ENCODE measurements around the gene PAX5.

The PAX5 gene

GRCh38 chr9:36897478-36897877 is 136.6 kb downstream of the PAX5 start:
- no peak for DNase-seq

DNA sequence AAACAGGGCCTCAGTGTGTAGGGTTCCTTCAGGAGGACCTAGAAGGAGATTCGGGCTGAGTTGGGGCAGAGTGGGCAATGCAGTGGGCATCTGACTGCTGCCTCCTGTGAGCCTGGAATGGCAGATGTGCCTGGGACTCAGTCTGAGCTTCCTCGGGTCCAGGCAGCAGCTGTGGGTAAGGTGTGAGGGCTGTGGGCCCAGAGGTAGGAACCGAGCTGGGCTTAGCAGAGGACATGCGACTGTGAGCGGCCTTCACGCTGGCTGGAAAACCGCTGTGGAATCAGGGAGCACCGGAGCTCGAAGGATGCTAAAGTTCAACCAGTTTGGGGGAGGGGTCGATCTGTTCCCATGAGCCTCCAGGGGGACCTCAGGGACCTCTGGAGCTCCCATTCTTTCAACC is 137.0 kb downstream of the PAX5 start:
- DNase-seq, result no peak

DNA sequence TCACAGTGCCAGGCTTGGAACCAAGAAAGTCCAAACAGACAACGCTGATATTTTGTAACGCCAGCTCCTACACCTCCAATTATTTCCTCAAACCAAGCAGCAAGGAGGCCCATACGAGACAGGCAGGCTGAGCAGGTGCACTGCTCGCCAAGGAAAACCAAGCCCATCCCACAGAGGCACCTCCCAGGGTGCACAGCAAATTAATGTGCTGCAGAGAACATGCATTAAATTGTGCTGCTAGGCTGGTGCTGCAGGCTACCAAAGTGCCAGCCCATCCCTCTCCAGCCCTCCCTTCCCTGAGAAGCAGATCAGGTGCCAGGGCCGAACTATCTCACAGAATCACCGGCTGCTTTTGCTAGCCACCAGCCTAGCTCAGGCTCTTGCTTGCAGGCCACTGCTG is 137.8 kb downstream of the PAX5 start:
- no peak for DNase-seq

- DNase-seq, result no peak
Measured at GRCh38 chr9:36895744-36896260, 138.3 kb downstream of the PAX5 start.

DNA sequence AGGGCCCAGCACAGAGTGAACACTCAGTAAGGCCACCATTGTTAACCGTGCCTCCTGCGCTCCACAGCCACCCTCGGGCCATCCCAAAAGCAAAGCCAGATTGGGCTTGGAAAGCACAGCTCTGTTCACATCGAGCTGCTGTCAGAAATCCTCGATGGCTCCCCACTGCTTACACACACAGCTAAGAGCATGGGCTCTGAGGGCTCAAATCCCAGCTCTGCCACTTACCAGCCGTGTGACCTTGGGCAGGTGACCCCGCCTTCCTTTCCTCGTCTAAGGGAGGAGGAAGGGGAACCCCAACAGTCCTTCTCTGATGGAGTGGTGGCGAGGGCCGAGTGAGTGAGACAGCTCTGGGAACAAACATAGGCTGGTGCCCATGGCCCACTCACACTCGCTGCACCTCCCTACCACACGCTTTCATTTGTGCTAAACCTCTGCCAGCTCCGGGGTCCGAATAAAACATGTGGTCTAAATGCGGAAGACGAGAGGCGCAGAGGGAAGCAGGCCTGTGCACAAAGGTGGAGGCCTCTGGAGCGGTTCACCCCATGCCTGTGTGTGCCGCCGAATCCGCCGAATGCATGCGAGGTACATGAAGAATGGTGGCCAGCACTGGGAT is 139.3 kb downstream of the PAX5 start:
- DNase-seq, result no peak

DNA sequence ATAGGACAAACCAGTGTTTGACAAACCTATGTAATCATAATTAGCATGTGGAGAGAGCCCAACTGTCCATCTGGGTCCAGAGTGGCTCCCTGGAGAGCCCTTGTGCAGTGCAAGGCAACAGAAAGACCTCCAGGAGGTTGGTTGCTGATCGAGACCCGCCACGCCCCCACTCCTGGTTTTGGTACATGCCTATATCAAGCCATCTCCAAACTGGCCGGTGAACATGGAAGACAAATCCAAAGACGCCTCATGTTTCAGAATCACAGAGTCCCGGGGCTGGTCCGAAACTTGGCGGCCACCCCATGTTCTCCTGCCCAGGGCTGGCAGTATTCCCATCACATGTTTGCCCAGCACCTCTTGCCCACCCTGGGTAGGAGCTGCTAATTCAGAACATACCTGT is 140.2 kb downstream of the PAX5 start:
- no peak for DNase-seq

- no peak for DNase-seq
Measured at GRCh38 chr9:36893184-36893583, 140.9 kb downstream of the PAX5 start.

- DNase-seq, result no peak
Measured at GRCh38 chr9:36892279-36892678, 141.8 kb downstream of the PAX5 start.

DNA sequence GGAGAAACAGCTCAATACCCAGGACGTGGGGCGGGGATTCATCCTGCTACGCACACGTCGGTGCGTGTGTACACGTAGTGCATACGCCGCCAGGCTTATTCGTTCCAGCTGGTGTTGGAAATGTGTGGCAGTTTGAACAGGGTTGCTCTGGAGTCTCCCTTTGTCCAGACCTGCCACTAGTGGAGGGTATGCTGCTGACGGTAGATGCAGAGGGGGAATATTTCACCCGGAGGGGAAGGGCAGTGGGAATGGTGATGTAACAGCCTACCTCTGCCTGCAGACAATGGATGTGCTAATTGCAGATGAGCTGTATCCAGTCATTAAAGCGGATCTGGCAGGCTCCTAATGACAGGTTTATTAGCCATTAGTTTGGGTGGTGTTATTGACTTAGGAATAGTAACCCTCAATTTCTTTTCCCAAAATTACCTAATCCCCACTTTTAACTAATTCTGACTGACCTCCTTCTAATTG is 142.7 kb downstream of the PAX5 start:
- DNase-seq, result no peak

- DNase-seq, result no peak
Measured at GRCh38 chr9:36889844-36890243, 144.2 kb downstream of the PAX5 start.

- no peak for DNase-seq
Measured at GRCh38 chr9:36888551-36888950, 145.5 kb downstream of the PAX5 start.

GRCh38 chr9:36884721-36885120 is 149.3 kb downstream of the PAX5 start:
- no peak for DNase-seq

DNA sequence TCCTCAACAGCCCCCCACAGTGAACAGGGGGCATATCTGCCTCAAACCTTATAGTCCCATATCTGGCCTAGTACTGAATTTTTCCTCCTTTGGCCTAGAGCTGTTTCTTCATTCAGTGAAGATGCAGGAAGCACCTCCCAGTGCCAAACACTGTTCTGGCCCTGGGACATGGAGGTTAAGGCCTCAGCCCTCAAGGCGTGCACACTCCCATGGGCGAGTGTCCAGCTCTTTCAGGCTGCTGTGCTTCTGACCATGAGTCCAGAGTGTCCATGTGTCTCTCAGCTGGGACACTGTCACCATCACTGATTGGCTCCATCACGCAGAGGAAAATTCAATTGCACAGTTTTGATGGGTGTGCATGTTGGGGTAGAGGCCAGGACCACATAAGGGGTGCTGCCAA is 151.5 kb downstream of the PAX5 start:
- DNase-seq, result no peak

DNA sequence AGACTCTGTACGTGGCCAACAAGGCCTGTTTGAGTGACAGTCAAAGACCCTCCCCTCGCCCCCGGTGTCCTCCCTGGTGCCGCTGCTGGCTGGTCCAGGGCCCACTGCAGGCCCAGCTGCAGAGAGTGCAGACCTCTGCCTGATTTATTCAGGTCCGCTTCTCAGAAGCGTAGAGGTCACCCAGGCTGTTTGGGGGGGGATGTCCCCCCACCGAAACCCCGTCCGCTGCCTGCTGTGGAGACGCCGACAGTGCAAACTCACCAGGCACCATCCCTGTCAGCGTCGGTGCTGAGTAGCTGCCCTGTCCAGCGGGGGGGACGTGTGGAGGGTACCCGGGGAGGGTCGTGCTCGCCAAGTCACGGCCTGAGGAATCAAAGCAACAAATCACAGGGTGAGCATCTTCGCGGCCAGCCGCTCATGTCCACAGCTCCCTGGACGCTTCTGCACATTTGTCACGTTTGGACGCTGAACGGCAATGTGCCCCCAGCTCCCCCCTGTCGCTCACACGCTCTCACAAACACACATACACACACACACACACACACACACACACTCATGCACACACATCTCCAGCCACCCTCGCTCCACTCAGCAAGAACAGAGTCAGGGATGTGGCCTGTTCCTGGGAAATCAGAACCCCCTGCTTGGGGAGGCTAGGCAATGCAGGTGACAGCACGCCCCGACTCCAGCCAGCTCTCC is 152.2 kb downstream of the PAX5 start:
- DNase-seq, result no peak

DNA sequence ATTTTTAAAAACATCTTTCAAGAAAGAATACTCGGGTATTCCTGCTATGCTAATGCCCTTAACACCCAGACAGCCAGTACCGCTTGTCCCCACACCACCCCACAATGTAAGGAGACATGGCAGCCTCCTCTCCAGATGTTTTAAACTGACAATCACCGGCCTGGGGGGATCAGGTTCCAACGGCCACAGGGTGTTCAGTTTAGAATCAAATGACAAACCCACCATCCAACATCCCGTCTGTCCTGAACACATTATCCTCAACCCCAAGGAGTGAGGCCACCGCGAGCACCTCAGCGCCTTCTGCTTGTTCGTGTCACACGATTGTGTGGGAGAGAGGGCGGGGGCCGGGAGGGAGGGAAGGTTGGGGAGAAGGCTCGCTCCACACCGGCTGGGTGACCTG is 152.8 kb downstream of the PAX5 start:
- DNase-seq, result no peak

DNA sequence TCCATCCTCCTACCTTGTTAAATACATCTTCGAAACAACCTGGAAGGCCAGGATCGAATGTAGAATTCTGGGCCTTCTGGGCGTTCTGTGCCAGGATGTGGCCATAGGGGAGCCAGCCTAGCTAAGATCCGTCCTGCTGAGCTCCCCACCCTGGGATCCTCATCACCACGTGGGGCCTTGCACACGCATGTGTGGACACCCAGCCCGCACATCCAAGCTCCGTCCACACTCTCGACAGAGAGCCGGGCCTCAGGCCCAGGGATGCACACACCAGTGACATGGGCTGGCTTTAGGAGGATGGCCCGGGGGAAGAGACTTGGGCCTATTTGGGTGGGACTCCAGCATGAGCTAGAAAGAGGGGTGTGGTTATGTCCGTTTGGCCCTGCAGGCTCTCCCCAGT is 154.0 kb downstream of the PAX5 start:
- no peak for DNase-seq

DNA sequence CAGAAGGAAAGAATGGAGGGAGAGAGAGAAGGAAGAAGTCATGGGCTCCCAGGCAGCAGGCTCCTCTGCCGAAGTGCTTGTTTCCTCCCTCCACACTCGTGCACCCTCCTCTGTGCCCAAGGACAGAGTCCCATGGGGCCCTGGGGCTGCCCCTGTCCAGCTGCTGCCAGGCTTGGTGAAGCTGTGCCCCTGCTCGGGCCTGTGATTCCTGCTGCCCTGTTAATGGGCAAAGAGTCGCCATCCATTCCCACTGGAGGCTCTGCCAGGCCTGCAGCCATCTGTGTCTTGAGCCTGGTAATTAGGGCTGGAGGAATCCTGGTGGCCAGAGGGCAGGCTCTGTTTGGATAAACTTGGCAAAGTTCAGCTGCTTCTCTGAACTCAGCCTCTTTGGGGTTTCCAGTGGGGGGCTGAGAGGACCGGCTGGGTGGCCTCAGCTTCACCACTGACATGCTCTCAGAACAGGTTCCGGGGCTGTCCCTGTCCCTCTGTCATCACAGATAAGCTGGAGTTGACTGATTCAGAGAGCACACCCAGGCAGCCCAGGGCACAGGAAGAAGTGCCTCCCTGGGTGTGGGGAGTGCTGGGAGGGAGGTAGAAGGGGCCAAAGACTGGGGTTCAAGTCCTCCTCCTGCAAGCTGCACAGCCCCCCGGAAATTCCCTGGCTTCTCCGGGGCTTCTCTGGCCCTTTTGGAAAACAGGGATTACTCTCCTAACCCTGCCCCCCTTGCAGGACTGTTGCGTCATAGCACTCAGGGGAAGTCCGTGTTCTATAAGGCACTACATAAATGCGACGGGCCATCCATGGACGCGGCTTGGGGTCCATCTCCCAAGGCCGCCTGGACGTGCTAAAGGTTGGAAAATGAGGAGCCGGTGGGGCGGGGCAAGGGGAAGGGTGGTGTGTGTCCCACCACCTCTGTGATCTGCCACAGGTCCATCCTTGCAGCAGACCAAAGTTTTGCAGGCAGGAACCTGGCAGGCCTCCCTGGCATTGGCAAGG is 154.8 kb downstream of the PAX5 start:
- DNase-seq, result no peak

DNA sequence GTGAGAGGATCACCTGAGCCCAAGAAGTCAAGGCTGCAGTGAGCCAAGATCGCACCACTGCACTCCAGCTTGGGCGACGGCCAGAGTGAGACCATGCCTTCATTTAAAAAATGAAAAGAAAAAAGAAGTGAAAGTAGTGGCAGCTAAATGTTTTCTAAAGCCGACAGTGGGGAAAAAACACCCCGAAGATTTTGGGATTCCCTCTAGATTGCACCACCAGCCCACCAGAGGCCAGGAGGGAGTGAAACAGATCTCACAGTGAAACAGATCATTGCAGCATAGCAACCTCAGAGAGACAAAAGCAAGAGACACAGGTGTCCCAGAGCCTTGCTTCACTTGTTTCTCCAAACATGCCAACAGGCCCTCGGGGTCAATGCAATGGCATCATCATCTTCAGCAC is 156.8 kb downstream of the PAX5 start:
- DNase-seq, result no peak

GRCh38 chr9:36876056-36876455 is 158.0 kb downstream of the PAX5 start:
- no peak for DNase-seq

DNA sequence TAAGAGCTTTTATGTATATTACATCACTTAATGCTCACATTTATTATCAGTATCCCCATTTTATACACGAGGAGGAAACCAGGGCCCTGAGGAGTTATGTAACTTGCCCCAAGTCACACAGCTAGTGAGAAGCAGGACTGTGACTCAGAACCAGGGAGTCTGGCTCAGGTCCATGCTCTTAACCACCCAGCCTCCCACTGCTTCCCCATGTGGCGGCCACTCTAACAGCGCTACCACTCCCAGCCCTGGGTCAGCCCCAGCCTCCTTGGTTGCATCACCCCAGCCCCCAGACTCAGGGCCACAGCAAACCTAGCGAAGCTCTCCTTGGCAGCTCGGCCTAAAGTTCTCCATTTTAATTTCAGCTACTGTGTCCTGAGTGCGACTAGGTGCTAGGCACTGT is 159.1 kb downstream of the PAX5 start:
- no peak for DNase-seq

DNA sequence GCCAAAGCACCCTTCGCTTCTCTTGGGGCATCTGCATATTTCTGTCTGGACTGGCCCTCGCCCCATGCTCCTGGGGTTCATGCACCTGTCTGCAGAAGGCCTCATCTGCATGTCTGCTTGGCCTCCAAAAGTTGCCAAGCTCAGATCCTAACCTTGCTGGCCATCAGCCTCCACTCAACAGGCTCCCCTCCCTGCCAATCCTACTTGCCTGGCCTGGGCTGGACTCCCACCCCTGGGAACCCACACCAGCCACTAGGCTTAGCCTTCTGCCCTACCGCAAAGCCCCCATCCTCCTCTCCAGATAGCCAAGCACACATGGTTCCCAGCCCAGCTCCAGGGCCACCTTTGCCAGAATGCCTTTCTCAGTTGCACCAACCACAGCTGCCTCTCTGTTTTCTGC is 159.8 kb downstream of the PAX5 start:
- DNase-seq, result no peak

DNA sequence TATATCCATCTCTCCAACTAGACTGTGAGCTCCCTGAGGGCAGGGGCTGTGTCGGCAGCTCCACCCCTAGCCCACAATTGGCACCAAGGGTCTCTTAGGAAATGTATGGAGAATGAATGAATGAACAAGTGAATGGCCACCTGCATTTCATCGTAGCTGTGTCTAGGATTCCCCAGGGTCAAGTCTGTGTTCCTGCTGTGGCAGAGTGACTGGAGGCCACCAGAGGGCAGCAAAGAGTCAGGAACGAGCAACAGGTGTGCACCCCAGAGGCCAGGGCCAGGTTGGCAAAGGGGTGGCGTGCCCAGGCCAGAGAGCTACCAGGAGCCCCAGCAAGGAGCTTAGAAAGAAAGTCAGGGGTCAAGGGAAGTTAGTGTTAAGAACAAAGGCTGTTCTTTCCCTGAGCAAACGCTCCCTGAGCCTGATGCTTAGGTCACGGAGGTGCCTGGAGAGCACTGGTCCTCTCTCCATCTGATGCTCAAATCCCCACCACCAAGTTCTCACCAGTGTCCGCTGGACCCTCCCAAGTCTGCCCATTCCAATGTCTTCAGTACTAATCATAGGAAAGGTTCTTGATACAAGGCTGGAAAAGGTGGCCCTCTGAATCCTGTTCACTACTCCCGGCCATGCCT is 160.7 kb downstream of the PAX5 start:
- DNase-seq, result no peak

GRCh38 chr9:36872641-36873040 is 161.4 kb downstream of the PAX5 start:
- DNase-seq, result no peak

Data from amniotic stem cell (primary cell).